Measurements from ENCODE around the gene EMSY. TPM values are rescaled to one million over a fixed set of nuclear protein-coding genes. Genes with fewer than 3 reads are reported as not detected.
"Not testable (repeated sequence)": the region's sequence is repeated elsewhere in the genome, so short reads cannot be mapped to it uniquely, and the experiment has no call there.

The EMSY gene
- total RNA-seq, 1 experiment from 2014 or later: 46.2 TPM

GRCh38 chr11:76560219-76560618 lies 115.4 kb downstream of the EMSY start:
- H3K4me3 ChIP-seq: no peak overlapping the region
- no peaks in the 10 kb centered on the region for H3K9me3 ChIP-seq (replicated peaks)
- no peaks in the 10 kb centered on the region for H3K4me1 ChIP-seq
- no peak for DNase-seq
- H3K27ac ChIP-seq: no peak overlapping the region
- no peaks in the 10 kb centered on the region for H3K36me3 ChIP-seq
- H3K27me3 ChIP-seq: no peaks in the 10 kb centered on the region

- no peak overlapping the region for H3K4me3 ChIP-seq
- H3K27me3 ChIP-seq: no peaks in the 10 kb centered on the region
- no peak overlapping the region for H3K27ac ChIP-seq
- DNase-seq: no peak
- H3K36me3 ChIP-seq: no peaks in the 10 kb centered on the region
- no peaks in the 10 kb centered on the region for H3K4me1 ChIP-seq
- H3K9me3 ChIP-seq (replicated peaks): no peaks in the 10 kb centered on the region
Measured at GRCh38 chr11:76561245-76561644, 116.4 kb downstream of the EMSY start.

DNA sequence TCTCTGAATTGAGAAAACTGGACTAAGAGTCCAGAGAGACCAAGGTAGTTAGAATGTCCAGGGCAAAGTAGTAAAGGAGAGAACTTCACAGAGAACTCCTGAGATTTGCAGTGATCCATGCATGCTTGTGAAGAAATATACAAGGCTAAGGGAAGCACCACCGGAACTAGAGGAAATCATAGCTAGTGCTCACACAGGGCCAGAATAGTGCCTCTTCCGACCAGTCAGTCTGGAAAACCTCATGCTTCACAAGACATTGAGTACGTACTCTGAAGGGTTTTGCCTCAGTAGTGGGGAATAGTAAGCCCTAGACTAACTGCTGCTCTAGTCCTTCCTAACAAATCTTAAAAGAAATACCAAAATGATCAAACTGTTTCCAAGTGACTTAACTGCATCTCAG lies 117.7 kb downstream of the EMSY start:
- no peak for DNase-seq
- Histone ChIP-seq H3K4me1 (peaks cover 4% of the 10 kb centered on the region; the same call in 1 of the 2 replicates), H3K27me3 (no peaks in the 10 kb centered on the region), H3K9me3 (replicated peaks) (no peaks in the 10 kb centered on the region), H3K36me3 (no peaks in the 10 kb centered on the region), H3K4me3 (no peak overlapping the region), H3K27ac (no peak overlapping the region)

DNA sequence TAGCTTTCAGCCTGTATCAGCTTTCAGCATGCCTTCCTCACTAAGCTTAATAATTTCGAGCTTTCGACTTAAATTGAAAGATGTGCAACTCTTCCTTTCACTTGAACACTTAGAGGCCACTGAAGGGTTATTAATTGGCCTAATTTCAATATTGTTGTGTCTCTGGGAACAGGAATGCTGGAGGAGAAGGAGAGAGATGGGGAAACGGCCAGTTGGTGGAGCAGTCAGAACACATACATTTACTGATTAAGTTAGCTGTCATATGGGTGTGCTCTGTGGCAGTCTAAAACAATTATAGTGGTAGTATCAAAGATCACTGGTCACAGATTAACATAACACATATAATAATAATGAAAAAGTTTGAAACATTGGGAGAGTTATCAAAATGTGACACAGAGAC lies 119.5 kb downstream of the EMSY start:
- no peak overlapping the region for H3K4me3 ChIP-seq
- no peaks in the 10 kb centered on the region for H3K27me3 ChIP-seq
- peaks cover 4% of the 10 kb centered on the region; the same call in 1 of the 2 replicates for H3K4me1 ChIP-seq
- H3K27ac ChIP-seq: no peak overlapping the region
- no peaks in the 10 kb centered on the region for H3K9me3 ChIP-seq (replicated peaks)
- DNase-seq: no peak
- H3K36me3 ChIP-seq: no peaks in the 10 kb centered on the region

GRCh38 chr11:76566811-76567210 lies 122.0 kb downstream of the EMSY start:
- Histone ChIP-seq H3K4me1 (peaks cover 4% of the 10 kb centered on the region; the same call in 1 of the 2 replicates), H3K27me3 (no peaks in the 10 kb centered on the region), H3K9me3 (replicated peaks) (no peaks in the 10 kb centered on the region), H3K4me3 (no peak overlapping the region), H3K27ac (no peak overlapping the region), H3K36me3 (no peaks in the 10 kb centered on the region)
- DNase-seq: peak in 1 of 2 experiments; percentile 14

DNA sequence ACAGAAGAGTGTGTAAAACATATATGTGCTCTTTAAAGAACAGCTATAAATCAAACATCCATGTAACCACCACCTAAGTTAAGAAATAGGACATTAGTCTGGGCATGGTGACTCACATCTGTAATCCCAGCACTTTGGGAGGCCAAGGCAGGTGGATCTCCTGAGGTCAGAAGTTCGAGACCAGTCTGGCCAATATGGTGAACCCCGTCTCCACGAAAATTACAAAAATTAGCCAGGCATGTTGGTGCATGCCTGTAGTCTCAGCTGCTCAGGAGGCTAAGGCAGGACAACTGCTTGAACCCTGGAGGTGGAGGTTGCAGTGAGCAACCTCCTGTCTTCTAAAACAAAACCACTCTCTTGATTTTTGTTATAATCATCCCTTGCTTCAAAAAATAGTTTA lies 122.4 kb downstream of the EMSY start:
- Histone ChIP-seq H3K9me3 (replicated peaks) (no peaks in the 10 kb centered on the region), H3K4me3 (no peak overlapping the region), H3K27me3 (no peaks in the 10 kb centered on the region), H3K36me3 (no peaks in the 10 kb centered on the region), H3K4me1 (peaks cover 4% of the 10 kb centered on the region; the same call in 1 of the 2 replicates), H3K27ac (no peak overlapping the region)
- peak; percentile 18 to 21 for DNase-seq

DNA sequence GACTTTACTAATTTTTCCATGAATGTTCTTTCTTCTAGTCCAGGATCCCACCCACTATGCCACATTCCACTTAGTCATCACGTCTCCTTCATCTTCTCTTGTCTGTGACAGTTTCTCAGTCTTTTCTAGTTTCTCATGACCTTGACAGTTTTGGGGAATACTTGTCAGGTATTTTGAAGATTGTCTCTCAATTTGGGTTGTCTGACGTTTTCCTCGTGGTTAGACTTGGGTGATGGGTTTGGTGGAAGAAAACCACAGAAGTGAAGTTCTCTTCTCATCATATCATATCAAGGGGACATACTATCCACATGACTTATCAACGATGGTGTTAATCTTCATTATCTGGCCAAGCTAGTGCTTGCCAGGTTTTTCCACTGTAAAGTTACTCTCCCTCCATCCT lies 123.3 kb downstream of the EMSY start:
- no peak for DNase-seq
- Histone ChIP-seq H3K4me3 (no peak overlapping the region), H3K27me3 (no peaks in the 10 kb centered on the region), H3K4me1 (peaks cover 4% of the 10 kb centered on the region; the same call in 1 of the 2 replicates), H3K27ac (no peak overlapping the region), H3K36me3 (no peaks in the 10 kb centered on the region), H3K9me3 (replicated peaks) (no peaks in the 10 kb centered on the region)

DNA sequence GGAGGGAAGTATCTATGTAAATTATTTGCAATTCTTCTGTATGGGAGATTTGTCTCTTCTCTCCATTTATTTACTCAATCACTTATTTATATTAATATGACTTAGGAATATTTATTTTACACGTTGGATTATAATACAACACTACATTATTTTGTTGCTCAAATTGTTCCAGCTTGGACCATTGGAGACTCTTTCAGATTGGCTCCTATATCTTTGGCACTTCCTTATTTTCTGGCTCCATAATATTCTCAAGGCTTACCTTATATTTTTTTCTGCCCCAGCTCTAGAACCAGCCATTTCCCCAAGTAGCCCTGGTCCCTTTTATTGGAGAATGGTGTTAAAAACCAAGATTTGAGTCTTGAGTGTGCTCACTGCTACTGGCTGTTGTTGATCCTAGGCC lies 123.8 kb downstream of the EMSY start:
- no peak overlapping the region for H3K27ac ChIP-seq
- no peaks in the 10 kb centered on the region for H3K9me3 ChIP-seq (replicated peaks)
- peaks cover 4% of the 10 kb centered on the region; the same call in 1 of the 2 replicates for H3K4me1 ChIP-seq
- no peaks in the 10 kb centered on the region for H3K36me3 ChIP-seq
- DNase-seq: no peak
- no peak overlapping the region for H3K4me3 ChIP-seq
- H3K27me3 ChIP-seq: no peaks in the 10 kb centered on the region

- H3K4me3 ChIP-seq: not testable (repeated sequence)
Measured at GRCh38 chr11:76572181-76572875, 127.5 kb downstream of the EMSY start.

GRCh38 chr11:76574406-76574805 lies 129.6 kb downstream of the EMSY start:
- Histone ChIP-seq H3K27ac (no peak overlapping the region), H3K36me3 (no peaks in the 10 kb centered on the region), H3K4me1 (peaks cover 23% of the 10 kb centered on the region; the same call in 1 of the 2 replicates), H3K4me3 (no peak overlapping the region), H3K27me3 (no peaks in the 10 kb centered on the region), H3K9me3 (replicated peaks) (no peaks in the 10 kb centered on the region)
- no peak for DNase-seq

More at GRCh38 chr11:76572181-76572875, 127.5 kb downstream of the EMSY start:
- not testable (repeated sequence) for H3K4me1 ChIP-seq; H3K9me3 ChIP-seq (replicated peaks); H3K36me3 ChIP-seq; H3K27ac ChIP-seq; DNase-seq; H3K27me3 ChIP-seq

DNA sequence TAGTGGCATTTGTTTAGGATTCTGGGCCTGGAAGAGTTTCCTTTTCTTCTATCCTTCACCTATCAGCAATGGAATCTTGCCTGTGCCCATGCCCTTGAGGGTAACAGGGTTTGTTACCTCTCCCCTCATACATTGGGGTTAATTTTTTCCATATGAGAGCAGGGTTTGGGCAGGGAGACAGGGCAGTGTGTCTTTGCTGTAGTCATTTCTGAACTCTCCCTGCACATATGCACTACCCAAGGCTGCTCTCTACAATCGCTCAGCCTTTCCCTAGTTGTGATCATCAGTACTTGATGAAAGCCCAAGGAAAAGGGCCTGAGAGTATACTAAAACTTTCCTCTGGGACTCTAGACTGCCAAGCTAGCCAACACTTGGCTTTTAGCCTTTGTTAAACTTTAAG lies 130.1 kb downstream of the EMSY start:
- Histone ChIP-seq H3K9me3 (replicated peaks) (no peaks in the 10 kb centered on the region), H3K27me3 (no peaks in the 10 kb centered on the region), H3K36me3 (no peaks in the 10 kb centered on the region), H3K4me1 (peaks cover 25% of the 10 kb centered on the region; the same call in 1 of the 2 replicates), H3K27ac (no peak overlapping the region), H3K4me3 (no peak overlapping the region)
- no peak for DNase-seq

DNA sequence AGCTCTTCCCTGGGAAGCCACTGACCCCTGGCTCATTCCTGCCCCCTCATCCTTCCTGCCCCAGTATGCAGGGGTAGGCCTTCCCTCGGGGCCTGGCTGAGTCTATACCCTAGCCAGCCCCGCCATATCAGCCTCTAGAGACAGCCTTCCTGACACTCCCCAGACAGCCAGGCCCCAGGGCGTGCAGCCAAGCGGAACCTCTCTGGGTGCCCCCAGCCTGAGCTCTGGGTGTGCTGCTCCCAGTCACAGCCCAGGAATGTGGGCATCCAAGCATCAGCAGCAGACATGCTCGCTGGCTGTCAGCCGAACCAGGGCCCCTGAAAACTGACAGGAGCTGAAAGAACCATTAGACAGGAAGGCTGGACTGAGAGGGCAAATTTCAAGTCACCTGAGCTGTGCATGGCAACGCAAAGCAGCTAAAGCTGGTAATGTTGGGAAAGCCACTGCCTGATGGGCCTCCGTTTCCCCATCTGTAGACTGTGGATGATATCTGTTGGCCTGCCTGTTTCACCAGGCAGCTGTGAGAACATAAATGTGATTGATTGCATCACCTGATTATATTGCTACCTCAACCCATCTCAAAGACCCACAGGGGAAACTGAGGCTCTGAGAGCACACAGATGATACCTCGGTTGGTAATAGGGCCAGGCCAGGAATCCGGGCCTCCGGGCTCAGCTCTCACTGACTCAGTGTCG lies 132.6 kb downstream of the EMSY start:
- Histone ChIP-seq H3K9me3 (replicated peaks) (no peaks in the 10 kb centered on the region), H3K4me1 (peaks cover 25% of the 10 kb centered on the region; the same call in 1 of the 2 replicates), H3K27me3 (no peaks in the 10 kb centered on the region), H3K27ac (peak overlapping the region; percentile 26; the same call in 1 of the 2 replicates), H3K4me3 (no peak overlapping the region), H3K36me3 (no peaks in the 10 kb centered on the region)
- DNase-seq: peak; percentile 63 to 81

- H3K9me3 ChIP-seq (replicated peaks): no peaks in the 10 kb centered on the region
- no peaks in the 10 kb centered on the region for H3K36me3 ChIP-seq
- no peaks in the 10 kb centered on the region for H3K27me3 ChIP-seq
- H3K4me1 ChIP-seq: peaks cover 25% of the 10 kb centered on the region; the same call in 1 of the 2 replicates
- no peak overlapping the region; the same call in 1 of the 2 replicates for H3K27ac ChIP-seq
- DNase-seq: no peak
- no peak overlapping the region for H3K4me3 ChIP-seq
Measured at GRCh38 chr11:76577921-76578653, 133.3 kb downstream of the EMSY start.

GRCh38 chr11:76578654-76579055 lies 133.8 kb downstream of the EMSY start:
- Histone ChIP-seq H3K4me1 (peaks cover 25% of the 10 kb centered on the region; the same call in 1 of the 2 replicates), H3K27me3 (no peaks in the 10 kb centered on the region), H3K27ac (no peak overlapping the region; the same call in 1 of the 2 replicates), H3K9me3 (replicated peaks) (no peaks in the 10 kb centered on the region), H3K36me3 (no peaks in the 10 kb centered on the region), H3K4me3 (no peak overlapping the region)
- DNase-seq: peak in 1 of 2 experiments; percentile 14
